Breast epithelium (tissue), 3 donors: ENCODE results near the gene TNNI3.

Source experiments
- POLR2A ChIP-seq: fragments of 450-650 bp; IDR thresholded peaks from one replicate; pipeline ENCODE4 v1.6.1; 2016; ENCODE audit warnings: antibody characterized with exemption, mild to moderate bottlenecking, moderate library complexity
- POLR2AphosphoS5 ChIP-seq, 3 donors: sonication (generic); formaldehyde crosslinking; IDR thresholded peaks; one replicate each; pipeline ENCODE4 v1.6.1; 2017; ENCODE audit warnings: antibody characterized with exemption in 3 of 3
- TF ChIP-seq, protein P1 (sequence below), 3 donors: fragments of 450-650 bp; IDR thresholded peaks; one replicate each; pipeline ENCODE4 v1.5.1; 2016 to 2017; ENCODE audit warnings: antibody characterized with exemption in 3 of 3, mild to moderate bottlenecking in 3 of 3, moderate library complexity in 3 of 3

DNA sequence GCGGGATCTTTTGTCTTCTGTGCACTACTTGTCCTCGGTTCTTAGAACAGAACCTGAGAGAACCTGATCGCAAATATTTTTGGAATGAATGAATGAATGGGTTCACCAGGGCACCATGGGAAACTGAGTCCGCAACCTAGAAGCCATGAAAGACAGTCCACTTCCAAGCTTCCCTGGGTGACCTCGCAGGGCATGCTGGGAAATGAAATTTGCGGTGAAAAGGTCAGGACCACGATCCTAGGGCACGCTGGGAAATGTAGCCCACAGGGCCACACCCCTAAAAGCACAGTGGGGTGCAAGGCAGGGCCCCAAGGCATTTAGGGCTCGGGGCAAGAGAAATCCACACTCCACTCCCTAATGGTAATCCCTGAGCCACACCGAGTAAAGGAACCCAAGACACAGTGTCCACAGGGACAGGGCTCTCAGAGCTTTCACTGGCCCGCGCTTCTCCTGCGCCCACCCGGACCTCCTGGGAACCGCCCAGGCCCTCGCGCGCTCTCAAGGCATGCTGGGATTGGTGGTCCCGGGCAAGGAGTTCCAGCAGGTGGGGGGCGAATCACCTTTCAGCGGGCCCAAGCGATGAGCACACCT lies 39.0 kb downstream of the TNNI3 start:
- TF ChIP-seq POLR2A, result no peak
- TF ChIP-seq, protein P1, sequence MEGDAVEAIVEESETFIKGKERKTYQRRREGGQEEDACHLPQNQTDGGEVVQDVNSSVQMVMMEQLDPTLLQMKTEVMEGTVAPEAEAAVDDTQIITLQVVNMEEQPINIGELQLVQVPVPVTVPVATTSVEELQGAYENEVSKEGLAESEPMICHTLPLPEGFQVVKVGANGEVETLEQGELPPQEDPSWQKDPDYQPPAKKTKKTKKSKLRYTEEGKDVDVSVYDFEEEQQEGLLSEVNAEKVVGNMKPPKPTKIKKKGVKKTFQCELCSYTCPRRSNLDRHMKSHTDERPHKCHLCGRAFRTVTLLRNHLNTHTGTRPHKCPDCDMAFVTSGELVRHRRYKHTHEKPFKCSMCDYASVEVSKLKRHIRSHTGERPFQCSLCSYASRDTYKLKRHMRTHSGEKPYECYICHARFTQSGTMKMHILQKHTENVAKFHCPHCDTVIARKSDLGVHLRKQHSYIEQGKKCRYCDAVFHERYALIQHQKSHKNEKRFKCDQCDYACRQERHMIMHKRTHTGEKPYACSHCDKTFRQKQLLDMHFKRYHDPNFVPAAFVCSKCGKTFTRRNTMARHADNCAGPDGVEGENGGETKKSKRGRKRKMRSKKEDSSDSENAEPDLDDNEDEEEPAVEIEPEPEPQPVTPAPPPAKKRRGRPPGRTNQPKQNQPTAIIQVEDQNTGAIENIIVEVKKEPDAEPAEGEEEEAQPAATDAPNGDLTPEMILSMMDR (IDR thresholded peaks at IDR 0.05), result no peak
- TF ChIP-seq POLR2AphosphoS5 (IDR thresholded peaks at IDR 0.05), result no peak
